ENCODE measurements around the gene PDE11A.

DNA sequence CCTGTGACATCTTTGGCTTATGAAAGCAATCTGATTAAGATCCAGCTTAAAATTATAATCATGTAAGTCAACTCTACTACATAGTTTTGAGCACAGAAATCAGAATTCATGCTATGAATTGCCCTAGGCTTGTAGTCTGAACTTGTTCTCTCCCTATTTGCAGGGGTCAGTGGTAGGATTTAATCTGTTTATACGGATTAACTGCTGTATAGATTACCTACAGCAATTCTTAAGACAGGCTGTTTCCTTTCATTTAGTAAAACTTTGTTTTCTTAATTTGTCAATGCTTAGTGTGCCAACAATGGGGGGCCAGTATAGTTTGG is 287.9 kb downstream of the PDE11A start:
- TF ChIP-seq POLR2A (IDR thresholded peaks at IDR 0.05; ENCODE audit: low read depth, low read length) (no peak), POLR2AphosphoS5 (IDR thresholded peaks at IDR 0.05; ENCODE audit: low read depth, low read length) (no peak), TAF1 (IDR thresholded peaks at IDR 0.05; ENCODE audit: borderline replicate concordance, low read depth, low read length) (no peak)

Data from GM12892 (cell line).